Measurements from ENCODE around the gene CHRNA7.

GRCh38 chr15:32106401-32107381, 76.4 kb downstream of the CHRNA7 start:
- no peak for TF ChIP-seq POLR2AphosphoS5 (IDR thresholded peaks at IDR 0.05; ENCODE audit: low read depth, low read length)
- no peak for TF ChIP-seq CEBPB (IDR thresholded peaks at IDR 0.05; ENCODE audit: low read depth, low read length)
- TF ChIP-seq CTCF (IDR thresholded peaks at IDR 0.05; ENCODE audit: control extremely low read depth in 1 of 3, insufficient read depth in 1 of 3, low read depth in 1 of 3, low read length in 3 of 3) = no peak
- no peak for TF ChIP-seq EZH2 (IDR thresholded peaks at IDR 0.05; ENCODE audit: low read depth, low read length, severe bottlenecking)
- no peak for TF ChIP-seq GTF2F1 (IDR thresholded peaks at IDR 0.05; ENCODE audit: borderline replicate concordance, low read depth, low read length)

All from H1 (cell line).